ENCODE data around the gene TMEFF2.

DNA sequence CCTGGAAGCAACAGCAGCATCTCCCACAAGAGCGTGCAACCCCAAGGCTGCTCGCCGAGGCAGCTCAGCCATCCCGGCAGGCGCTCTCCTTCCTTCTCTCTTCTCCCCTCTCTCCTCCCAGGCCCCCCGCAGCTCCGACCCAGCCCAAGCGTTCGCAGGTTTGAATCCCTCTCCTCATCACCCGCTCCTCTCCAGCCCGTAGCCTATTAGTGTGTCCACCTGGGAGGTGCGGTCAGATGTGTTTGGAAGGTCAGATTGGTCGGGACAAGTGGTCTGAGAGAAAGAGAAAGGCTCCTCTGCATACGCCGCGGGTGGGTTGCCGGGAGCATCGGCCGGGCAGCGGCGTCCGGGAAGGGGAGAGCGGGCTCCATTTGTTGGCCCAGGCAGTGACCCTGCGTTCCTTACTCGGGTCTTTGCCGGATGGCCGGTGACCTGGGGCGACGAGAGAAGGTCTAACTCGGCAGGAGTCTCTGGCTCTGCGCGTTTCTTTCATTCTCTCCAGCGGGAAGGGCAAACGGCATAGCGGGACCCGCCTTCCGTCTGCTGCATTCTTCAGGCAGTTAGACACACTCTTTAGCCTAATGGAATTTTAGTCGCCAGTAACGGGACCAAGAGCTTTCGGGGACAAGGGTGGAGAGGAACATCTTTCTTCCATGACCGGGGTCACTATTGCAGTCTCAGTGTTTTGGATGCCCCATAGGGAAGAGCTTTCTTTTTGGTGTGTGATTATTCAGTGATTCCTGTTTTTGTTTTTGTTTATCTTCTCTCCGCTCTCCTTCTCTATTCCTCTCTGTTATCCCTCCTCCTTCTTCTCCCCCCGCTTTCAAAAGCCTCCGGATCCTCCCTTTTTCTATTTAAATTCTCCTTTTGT, 1.1 kb upstream of the TMEFF2 start:
- TF ChIP-seq, protein P1, sequence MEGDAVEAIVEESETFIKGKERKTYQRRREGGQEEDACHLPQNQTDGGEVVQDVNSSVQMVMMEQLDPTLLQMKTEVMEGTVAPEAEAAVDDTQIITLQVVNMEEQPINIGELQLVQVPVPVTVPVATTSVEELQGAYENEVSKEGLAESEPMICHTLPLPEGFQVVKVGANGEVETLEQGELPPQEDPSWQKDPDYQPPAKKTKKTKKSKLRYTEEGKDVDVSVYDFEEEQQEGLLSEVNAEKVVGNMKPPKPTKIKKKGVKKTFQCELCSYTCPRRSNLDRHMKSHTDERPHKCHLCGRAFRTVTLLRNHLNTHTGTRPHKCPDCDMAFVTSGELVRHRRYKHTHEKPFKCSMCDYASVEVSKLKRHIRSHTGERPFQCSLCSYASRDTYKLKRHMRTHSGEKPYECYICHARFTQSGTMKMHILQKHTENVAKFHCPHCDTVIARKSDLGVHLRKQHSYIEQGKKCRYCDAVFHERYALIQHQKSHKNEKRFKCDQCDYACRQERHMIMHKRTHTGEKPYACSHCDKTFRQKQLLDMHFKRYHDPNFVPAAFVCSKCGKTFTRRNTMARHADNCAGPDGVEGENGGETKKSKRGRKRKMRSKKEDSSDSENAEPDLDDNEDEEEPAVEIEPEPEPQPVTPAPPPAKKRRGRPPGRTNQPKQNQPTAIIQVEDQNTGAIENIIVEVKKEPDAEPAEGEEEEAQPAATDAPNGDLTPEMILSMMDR (IDR thresholded peaks at IDR 0.05): no peak
- no peak for TF ChIP-seq POLR2A (IDR thresholded peaks at IDR 0.05)
